Spleen (tissue), 7 donors: Measurements from ENCODE around the gene SLC2A3.
"Not testable (repeated sequence)": the region's sequence is repeated elsewhere in the genome, so short reads cannot be mapped to it uniquely, and the experiment has no call there.

Experiments used
- POLR2AphosphoS5 ChIP-seq, 3 donors: sonication (generic); formaldehyde crosslinking; IDR thresholded peaks; one replicate each; pipeline ENCODE4 v1.5.1; 2017; ENCODE audit warnings: antibody characterized with exemption in 3 of 3
- TF ChIP-seq, protein P1 (sequence below), 11 experiments: fragments of 200-600 bp in 7 of 11; fragments of 450-650 bp in 4 of 11; sonication (generic) in 4 of 11; IDR thresholded peaks in 8 of 11; conservative IDR thresholded peaks in 3 of 11; 1 replicate in 7 of 11; 2 replicates in 4 of 11; pipeline versions ENCODE4 v1.4.0 to v1.8.0; 2016 to 2021; ENCODE audit warnings: antibody characterized with exemption in 11 of 11, inconsistent platforms in 4 of 11, mild to moderate bottlenecking in 1 of 11
- donor health status: DM: no; HTN: no; CAD: no; lungs with moderate emphysema.
- donor health status: DM: no; HTN: no; CAD: no.
- donor health status: DM: no; HTN: no; CAD: no.

DNA sequence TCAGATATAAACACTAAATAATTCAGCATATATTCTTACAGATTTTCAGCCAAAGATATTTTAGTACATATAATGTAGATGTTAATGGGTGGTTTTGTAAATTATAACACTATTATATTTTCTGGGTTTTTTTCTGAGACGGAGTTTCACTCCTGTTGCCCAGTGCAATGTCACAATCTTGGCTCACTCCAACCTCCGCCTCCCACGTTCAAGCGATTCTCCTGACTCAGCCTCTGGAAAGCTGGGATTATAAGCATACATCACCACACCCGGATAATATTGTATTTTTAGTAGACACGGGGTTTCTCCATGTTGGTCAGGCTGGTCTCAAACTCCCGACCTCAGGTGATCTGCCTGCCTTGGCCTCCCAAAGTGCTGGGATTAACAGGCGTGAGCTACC lies 33.6 kb downstream of the SLC2A3 start:
- TF ChIP-seq, protein P1, sequence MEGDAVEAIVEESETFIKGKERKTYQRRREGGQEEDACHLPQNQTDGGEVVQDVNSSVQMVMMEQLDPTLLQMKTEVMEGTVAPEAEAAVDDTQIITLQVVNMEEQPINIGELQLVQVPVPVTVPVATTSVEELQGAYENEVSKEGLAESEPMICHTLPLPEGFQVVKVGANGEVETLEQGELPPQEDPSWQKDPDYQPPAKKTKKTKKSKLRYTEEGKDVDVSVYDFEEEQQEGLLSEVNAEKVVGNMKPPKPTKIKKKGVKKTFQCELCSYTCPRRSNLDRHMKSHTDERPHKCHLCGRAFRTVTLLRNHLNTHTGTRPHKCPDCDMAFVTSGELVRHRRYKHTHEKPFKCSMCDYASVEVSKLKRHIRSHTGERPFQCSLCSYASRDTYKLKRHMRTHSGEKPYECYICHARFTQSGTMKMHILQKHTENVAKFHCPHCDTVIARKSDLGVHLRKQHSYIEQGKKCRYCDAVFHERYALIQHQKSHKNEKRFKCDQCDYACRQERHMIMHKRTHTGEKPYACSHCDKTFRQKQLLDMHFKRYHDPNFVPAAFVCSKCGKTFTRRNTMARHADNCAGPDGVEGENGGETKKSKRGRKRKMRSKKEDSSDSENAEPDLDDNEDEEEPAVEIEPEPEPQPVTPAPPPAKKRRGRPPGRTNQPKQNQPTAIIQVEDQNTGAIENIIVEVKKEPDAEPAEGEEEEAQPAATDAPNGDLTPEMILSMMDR (IDR thresholded peaks at IDR 0.05 in 8 of 11, conservative IDR thresholded peaks at IDR 0.05 in 3 of 11) = not testable (repeated sequence)
- TF ChIP-seq POLR2AphosphoS5 (IDR thresholded peaks at IDR 0.05) = not testable (repeated sequence)
